H1 (cell line): ENCODE data around the gene COA3.

Source experiments
- CREB1 ChIP-seq: IDR thresholded peaks from 2 replicates; pipeline ENCODE4 v1.6.1; 2012; ENCODE audit warnings: inconsistent platforms
- EZH2 ChIP-seq: fragments of 200-600 bp; sonication (generic); IDR thresholded peaks from 2 replicates; pipeline ENCODE4 v1.7.1; 2012; ENCODE audit warnings: low read depth, mild to moderate bottlenecking, moderate library complexity, low read length, inconsistent platforms; ENCODE audit not compliant: severe bottlenecking
- JUN ChIP-seq: IDR thresholded peaks from 2 replicates; pipeline ENCODE4 v1.6.1; 2011; ENCODE audit warnings: low read depth, mild to moderate bottlenecking, improper control_type of control experiment, low read length
- POLR2A ChIP-seq, 2 experiments: IDR thresholded peaks; 1 replicate in 1 of 2; 2 replicates in 1 of 2; pipeline ENCODE4 v1.6.1; 2011; ENCODE audit warnings: low read depth in 2 of 2, low read length in 2 of 2, mild to moderate bottlenecking in 2 of 2; ENCODE audit errors: control extremely low read depth in 1 of 2
- SP2 ChIP-seq: IDR thresholded peaks from 2 replicates; pipeline ENCODE4 v1.6.1; 2012; ENCODE audit warnings: mild to moderate bottlenecking, low read length, inconsistent platforms
- SRF ChIP-seq: IDR thresholded peaks from 2 replicates; pipeline ENCODE4 v1.6.1; 2011; ENCODE audit warnings: mild to moderate bottlenecking, low read depth, low read length, moderate library complexity

GRCh38 chr17:42751628-42752027 lies 46.9 kb downstream of the COA3 start:
- TF ChIP-seq CREB1 (no peak), SRF (no peak), EZH2 (no peak), JUN (no peak), POLR2A (IDR thresholded peaks at IDR 0.05; ENCODE audit: control extremely low read depth in 1 of 2, low read depth in 2 of 2, low read length in 2 of 2) (no peak), SP2 (no peak)
